MCF 10A (cell line): ENCODE measurements around the gene BRAT1. TPM values are rescaled to one million over a fixed set of nuclear protein-coding genes. Genes with fewer than 3 reads are reported as not detected.

Experiments used
- BruUV-seq: library from RNA; stranded (reverse); fragments of 400-500 nt; replicated peaks from 2 replicates; lab custom pipeline; 2021; lab: Mats Ljungman, UMichigan
- CTCF ChIA-PET: fragments of 300-600 bp; sonication (Branson Sonifier 250); formaldehyde crosslinking; extraction: SDS; loops from one replicate; lab custom pipeline; 2021; ENCODE audit warnings: antibody characterized with exemption, inconsistent platforms; lab: Yijun Ruan, JAX
- POLR2A ChIA-PET: fragments of 300-600, 350-650 bp; sonication (Branson Sonifier 250); formaldehyde crosslinking; extraction: SDS; loops from one replicate; lab custom pipeline; 2020; ENCODE audit warnings: antibody characterized with exemption, inconsistent platforms; lab: Yijun Ruan, JAX
- DNase-seq: peaks from one replicate; pipeline ENCODE4 v3.0.0-alpha.2; 2018; ENCODE audit not compliant: unreplicated experiment
- H3K27ac Mint-ChIP-seq: one replicate; pipeline ENCODE4 v1.8.0; 2022; ENCODE audit warnings: mild to moderate bottlenecking, low read depth, mixed read lengths; ENCODE audit not compliant: unreplicated experiment
- H3K27me3 Mint-ChIP-seq: one replicate; pipeline ENCODE4 v1.8.0; 2022; ENCODE audit warnings: mixed read lengths; ENCODE audit not compliant: insufficient read depth, unreplicated experiment
- H3K36me3 Mint-ChIP-seq: one replicate; pipeline ENCODE4 v1.8.0; 2022; ENCODE audit warnings: mild to moderate bottlenecking, moderate library complexity, mixed read lengths; ENCODE audit not compliant: insufficient read depth, unreplicated experiment
- H3K4me1 Mint-ChIP-seq: one replicate; pipeline ENCODE4 v1.8.0; 2022; ENCODE audit warnings: mixed read lengths; ENCODE audit not compliant: insufficient read depth, unreplicated experiment
- H3K4me3 Mint-ChIP-seq: one replicate; pipeline ENCODE4 v1.8.0; 2022; ENCODE audit warnings: mild to moderate bottlenecking, moderate library complexity, mixed read lengths; ENCODE audit not compliant: unreplicated experiment
- H3K9me3 Mint-ChIP-seq: one replicate; pipeline ENCODE4 v1.8.0; 2022; ENCODE audit warnings: mixed read lengths; ENCODE audit not compliant: unreplicated experiment
- CTCF ChIP-seq: fragments of 200-600 bp; IDR thresholded peaks from one replicate; pipeline ENCODE4 v1.8.0; 2022; ENCODE audit warnings: antibody characterized with exemption, mild to moderate bottlenecking; ENCODE audit not compliant: unreplicated experiment
- intact Hi-C: fragments of 100-400 bp; cut with micrococcal nuclease; formaldehyde crosslinking; loops from 2 replicates; pipeline ENCODE4 v1.14.1; 2022
- total RNA-seq: library from RNA; stranded (reverse); gene quantifications from 2 replicates; pipeline ENCODE4 v1.2.3, GENCODE V29; 2022

BRAT1 gene
- total RNA-seq, 1 experiment from 2014 or later: 18.0 TPM

DNA sequence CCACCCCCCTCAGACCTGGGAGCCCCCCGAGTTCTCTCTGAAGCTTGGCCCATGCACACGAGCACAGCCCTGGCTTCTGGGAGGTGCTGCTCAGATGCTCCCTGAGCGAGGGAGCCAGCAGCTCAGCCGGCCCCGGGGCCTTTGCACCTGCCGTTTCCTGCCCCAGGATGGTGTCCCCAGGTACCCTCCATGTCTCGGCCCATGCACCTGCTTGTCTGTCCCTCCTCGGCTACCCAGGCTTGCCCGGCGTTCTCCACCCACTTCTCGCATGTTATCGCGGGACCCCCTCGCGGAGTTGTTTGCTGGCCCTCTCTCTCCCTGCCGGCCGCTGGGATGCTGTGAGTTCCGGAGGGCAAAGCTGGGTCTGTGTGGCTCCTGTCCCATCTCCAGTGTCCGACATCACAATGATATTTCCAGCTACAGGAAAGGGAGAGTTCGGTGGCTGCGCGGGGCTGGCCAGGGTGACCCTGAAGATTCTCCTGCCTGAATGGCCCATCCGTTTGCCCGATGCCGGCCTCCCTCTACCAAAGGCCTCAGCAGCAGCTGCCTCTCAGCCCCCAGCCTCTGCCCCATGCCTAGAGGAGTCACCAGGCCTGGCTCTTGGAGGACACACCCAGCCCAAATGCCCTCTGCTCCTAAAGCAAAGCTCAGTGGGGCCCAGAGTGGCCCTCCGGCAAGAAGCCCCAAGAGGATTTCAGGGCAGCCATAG, 48.0 kb downstream of the BRAT1 start:
- CTCF ChIA-PET: interaction anchor here (0.6 kb wide), 1 partner anchor 1804 kb away, joined by 3 read pairs; no protein-coding TSS in a partner anchor
- Mint-ChIP-seq H3K27me3 (no peaks in the 10 kb centered on the region), H3K27ac (no peak overlapping the region), H3K36me3 (no peaks in the 10 kb centered on the region), H3K9me3 (no peaks in the 10 kb centered on the region), H3K4me3 (no peak overlapping the region), H3K4me1 (peaks cover 9% of the 10 kb centered on the region)
- POLR2A ChIA-PET: no interaction called here
- BruUV-seq: no TSS peak
- TF ChIP-seq CTCF: no peak
- no peak for DNase-seq
- intact Hi-C loops: no loop called here

DNA sequence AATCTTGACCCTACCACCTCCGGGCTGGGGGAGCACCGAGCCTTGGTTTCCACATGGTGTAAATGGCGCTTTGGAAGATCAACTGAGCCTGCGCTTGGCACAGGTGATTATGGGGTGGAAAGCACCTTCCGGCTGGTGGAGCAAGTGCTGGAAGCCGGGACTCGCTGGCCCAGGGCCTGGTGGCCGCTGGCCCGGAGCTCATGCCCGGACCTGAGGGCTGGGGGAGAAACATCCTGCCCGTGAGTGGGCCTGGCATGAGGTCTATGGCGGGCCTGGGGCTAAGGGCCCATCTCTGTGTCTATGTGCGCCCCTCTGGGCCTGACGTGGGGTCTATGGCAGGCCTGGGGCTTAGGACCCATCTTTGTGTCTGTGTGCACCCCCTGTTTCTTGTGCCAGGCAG, 49.9 kb downstream of the BRAT1 start:
- CTCF ChIA-PET: no interaction called here
- no peak for DNase-seq
- no peaks in the 10 kb centered on the region for H3K27me3 Mint-ChIP-seq
- H3K36me3 Mint-ChIP-seq: no peaks in the 10 kb centered on the region
- peaks cover 9% of the 10 kb centered on the region for H3K4me1 Mint-ChIP-seq
- no peak overlapping the region for H3K27ac Mint-ChIP-seq
- no peak for TF ChIP-seq CTCF
- no TSS peak for BruUV-seq
- no peaks in the 10 kb centered on the region for H3K9me3 Mint-ChIP-seq
- POLR2A ChIA-PET: no interaction called here
- intact Hi-C loops: no loop called here
- H3K4me3 Mint-ChIP-seq: no peak overlapping the region

GRCh38 chr7:2504889-2505375, 50.4 kb downstream of the BRAT1 start:
- Mint-ChIP-seq H3K9me3 (no peaks in the 10 kb centered on the region), H3K27me3 (no peaks in the 10 kb centered on the region), H3K27ac (no peak overlapping the region), H3K4me1 (peaks cover 9% of the 10 kb centered on the region), H3K36me3 (no peaks in the 10 kb centered on the region), H3K4me3 (no peak overlapping the region)
- POLR2A ChIA-PET: no interaction called here
- no peak for DNase-seq
- BruUV-seq: no TSS peak
- TF ChIP-seq CTCF: no peak
- intact Hi-C loops: no loop called here
- CTCF ChIA-PET: no interaction called here

DNA sequence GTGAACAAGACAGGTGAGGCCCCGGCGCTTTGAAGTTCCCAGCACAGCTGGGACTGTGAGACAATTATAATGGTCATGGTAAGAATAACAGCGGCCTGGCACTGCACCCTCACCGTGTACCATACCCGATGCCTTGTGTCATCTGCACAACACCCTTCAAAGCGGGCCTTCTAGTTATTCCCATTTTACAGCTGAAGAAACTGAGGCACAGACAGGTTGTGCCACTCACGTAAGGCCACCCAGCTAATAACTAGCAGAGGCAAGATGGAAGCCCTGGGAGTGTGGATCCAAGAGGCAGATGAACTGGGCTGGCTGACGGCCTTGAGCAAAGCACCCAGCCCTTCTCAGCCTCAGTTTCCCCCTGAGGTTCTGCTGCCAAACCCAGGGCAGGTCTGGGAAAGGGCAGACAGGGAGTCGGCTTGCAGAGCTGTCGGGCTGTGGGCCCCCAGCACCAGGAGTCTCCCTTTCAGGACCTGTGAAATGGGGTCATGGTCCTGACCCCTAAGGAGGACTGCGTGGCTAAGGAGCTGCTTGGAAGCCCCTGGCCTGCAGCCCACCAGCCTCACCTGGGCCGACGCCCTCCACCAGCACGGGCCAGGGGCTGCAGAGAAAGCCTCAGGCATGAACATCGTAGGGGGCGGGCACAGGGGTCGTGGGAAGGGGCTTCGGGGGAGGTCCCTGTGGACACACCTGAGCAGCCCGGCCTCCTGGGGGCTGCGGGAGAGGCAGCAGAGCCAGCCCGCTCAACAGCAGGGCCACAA, 51.0 kb downstream of the BRAT1 start:
- no peaks in the 10 kb centered on the region for H3K27me3 Mint-ChIP-seq
- no peak for TF ChIP-seq CTCF
- POLR2A ChIA-PET: no interaction called here
- H3K27ac Mint-ChIP-seq: no peak overlapping the region
- H3K4me3 Mint-ChIP-seq: no peak overlapping the region
- CTCF ChIA-PET: no interaction called here
- BruUV-seq: no TSS peak
- H3K36me3 Mint-ChIP-seq: no peaks in the 10 kb centered on the region
- H3K4me1 Mint-ChIP-seq: peaks cover 9% of the 10 kb centered on the region
- no peaks in the 10 kb centered on the region for H3K9me3 Mint-ChIP-seq
- intact Hi-C loops: no loop called here
- no peak for DNase-seq
